ENCODE measurements around the gene STH.

DNA sequence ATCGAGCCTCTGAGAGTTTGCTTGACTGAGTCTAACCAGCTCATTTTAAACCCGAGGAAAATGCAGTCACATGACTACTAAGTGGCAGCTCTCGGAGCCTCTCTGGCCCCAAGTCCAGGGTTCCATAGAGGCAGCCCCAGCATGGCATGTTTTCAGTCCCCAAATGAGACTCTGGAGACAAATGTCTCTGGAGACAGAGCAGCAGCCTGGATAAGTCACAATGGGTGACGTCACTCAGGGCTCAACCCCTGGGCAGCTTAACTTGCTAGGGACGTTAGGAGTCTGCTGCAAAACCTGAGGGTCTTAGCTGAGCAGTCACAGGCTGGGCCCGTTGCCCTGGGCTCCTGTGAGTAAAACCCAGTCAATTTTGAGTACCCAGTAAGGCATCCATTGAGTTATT lies 6.9 kb upstream of the STH start:
- TF ChIP-seq TCF12 (IDR thresholded peaks at IDR 0.05; ENCODE audit: low read depth, low read length) (no peak), CHD2 (IDR thresholded peaks at IDR 0.05; ENCODE audit: borderline replicate concordance, low read depth, low read length) (no peak), ZNF24 (IDR thresholded peaks at IDR 0.05) (no peak), SMC3 (IDR thresholded peaks at IDR 0.05; ENCODE audit: borderline replicate concordance, low read length) (no peak), EZH2 (IDR thresholded peaks at IDR 0.05; ENCODE audit: borderline replicate concordance, control insufficient read depth, low read depth, low read length) (no peak), SMAD1 (IDR thresholded peaks at IDR 0.05; ENCODE audit: low read depth, partially characterized antibody) (no peak)
- TF ChIP-seq, protein P1, sequence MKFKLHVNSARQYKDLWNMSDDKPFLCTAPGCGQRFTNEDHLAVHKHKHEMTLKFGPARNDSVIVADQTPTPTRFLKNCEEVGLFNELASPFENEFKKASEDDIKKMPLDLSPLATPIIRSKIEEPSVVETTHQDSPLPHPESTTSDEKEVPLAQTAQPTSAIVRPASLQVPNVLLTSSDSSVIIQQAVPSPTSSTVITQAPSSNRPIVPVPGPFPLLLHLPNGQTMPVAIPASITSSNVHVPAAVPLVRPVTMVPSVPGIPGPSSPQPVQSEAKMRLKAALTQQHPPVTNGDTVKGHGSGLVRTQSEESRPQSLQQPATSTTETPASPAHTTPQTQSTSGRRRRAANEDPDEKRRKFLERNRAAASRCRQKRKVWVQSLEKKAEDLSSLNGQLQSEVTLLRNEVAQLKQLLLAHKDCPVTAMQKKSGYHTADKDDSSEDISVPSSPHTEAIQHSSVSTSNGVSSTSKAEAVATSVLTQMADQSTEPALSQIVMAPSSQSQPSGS (IDR thresholded peaks at IDR 0.05; ENCODE audit: low read length) = no peak
- TF ChIP-seq, protein P2, sequence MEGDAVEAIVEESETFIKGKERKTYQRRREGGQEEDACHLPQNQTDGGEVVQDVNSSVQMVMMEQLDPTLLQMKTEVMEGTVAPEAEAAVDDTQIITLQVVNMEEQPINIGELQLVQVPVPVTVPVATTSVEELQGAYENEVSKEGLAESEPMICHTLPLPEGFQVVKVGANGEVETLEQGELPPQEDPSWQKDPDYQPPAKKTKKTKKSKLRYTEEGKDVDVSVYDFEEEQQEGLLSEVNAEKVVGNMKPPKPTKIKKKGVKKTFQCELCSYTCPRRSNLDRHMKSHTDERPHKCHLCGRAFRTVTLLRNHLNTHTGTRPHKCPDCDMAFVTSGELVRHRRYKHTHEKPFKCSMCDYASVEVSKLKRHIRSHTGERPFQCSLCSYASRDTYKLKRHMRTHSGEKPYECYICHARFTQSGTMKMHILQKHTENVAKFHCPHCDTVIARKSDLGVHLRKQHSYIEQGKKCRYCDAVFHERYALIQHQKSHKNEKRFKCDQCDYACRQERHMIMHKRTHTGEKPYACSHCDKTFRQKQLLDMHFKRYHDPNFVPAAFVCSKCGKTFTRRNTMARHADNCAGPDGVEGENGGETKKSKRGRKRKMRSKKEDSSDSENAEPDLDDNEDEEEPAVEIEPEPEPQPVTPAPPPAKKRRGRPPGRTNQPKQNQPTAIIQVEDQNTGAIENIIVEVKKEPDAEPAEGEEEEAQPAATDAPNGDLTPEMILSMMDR (IDR thresholded peaks at IDR 0.05 in 2 of 3, conservative IDR thresholded peaks at IDR 0.05 in 1 of 3; ENCODE audit: control insufficient read depth in 2 of 3, extremely low read depth in 1 of 3, insufficient read depth in 1 of 3, low read depth in 3 of 3, low read length in 3 of 3) = no peak
- TF ChIP-seq, protein P3, sequence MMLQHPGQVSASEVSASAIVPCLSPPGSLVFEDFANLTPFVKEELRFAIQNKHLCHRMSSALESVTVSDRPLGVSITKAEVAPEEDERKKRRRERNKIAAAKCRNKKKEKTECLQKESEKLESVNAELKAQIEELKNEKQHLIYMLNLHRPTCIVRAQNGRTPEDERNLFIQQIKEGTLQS (IDR thresholded peaks at IDR 0.05; ENCODE audit: borderline replicate concordance, extremely low read depth, low read depth, low read length) = no peak

Measured in GM12878 (cell line).